GM03348 (cell line): ENCODE measurements around the gene NF1.
"Not testable (repeated sequence)": the region's sequence is repeated elsewhere in the genome, so short reads cannot be mapped to it uniquely, and the experiment has no call there.

Source experiments
- DNase-seq: peaks from one replicate; pipeline ENCODE4 v3.0.0; 2012; ENCODE audit warnings: low spot score

NF1 gene

GRCh38 chr17:31130286-31131224 is 35.8 kb downstream of the NF1 start:
- no peak for DNase-seq

- no peak for DNase-seq
These were observed 36.5 kb downstream of the NF1 start for GRCh38 chr17:31131299-31131698.

- DNase-seq, result no peak
These were observed 38.2 kb downstream of the NF1 start for GRCh38 chr17:31132977-31133376.

GRCh38 chr17:31134576-31134975 is 39.8 kb downstream of the NF1 start:
- DNase-seq, result no peak

- DNase-seq, result no peak
These were observed 41.5 kb downstream of the NF1 start for GRCh38 chr17:31136319-31136718.

GRCh38 chr17:31140111-31140510 is 45.3 kb downstream of the NF1 start:
- no peak for DNase-seq

GRCh38 chr17:31144428-31144827 is 49.7 kb downstream of the NF1 start:
- DNase-seq, result no peak

- no peak for DNase-seq
These were observed 50.1 kb downstream of the NF1 start for GRCh38 chr17:31144836-31145235.

GRCh38 chr17:31147507-31148202 is 52.9 kb downstream of the NF1 start:
- DNase-seq, result no peak

- no peak for DNase-seq
These were observed 53.4 kb downstream of the NF1 start for GRCh38 chr17:31148205-31148604.

GRCh38 chr17:31152271-31152670 is 57.5 kb downstream of the NF1 start:
- DNase-seq, result no peak

- no peak for DNase-seq
These were observed 60.5 kb downstream of the NF1 start for GRCh38 chr17:31155208-31155810.

- peak; percentile 62 for DNase-seq
These were observed 61.5 kb downstream of the NF1 start for GRCh38 chr17:31156326-31156725.

GRCh38 chr17:31156864-31157263 is 62.1 kb downstream of the NF1 start:
- not testable (repeated sequence) for DNase-seq

GRCh38 chr17:31158746-31159377 is 64.1 kb downstream of the NF1 start:
- DNase-seq, result no peak

GRCh38 chr17:31163091-31163781 is 68.5 kb downstream of the NF1 start:
- DNase-seq, result no peak

GRCh38 chr17:31167111-31167510 is 72.3 kb downstream of the NF1 start:
- DNase-seq, result no peak

- no peak for DNase-seq
These were observed 76.9 kb downstream of the NF1 start for GRCh38 chr17:31171701-31172100.

- DNase-seq, result no peak
These were observed 77.6 kb downstream of the NF1 start for GRCh38 chr17:31172388-31172787.

- DNase-seq, result no peak
These were observed 79.4 kb downstream of the NF1 start for GRCh38 chr17:31174215-31174614.

GRCh38 chr17:31175237-31175636 is 80.5 kb downstream of the NF1 start:
- DNase-seq, result no peak

GRCh38 chr17:31176143-31176542 is 81.4 kb downstream of the NF1 start:
- not testable (repeated sequence) for DNase-seq
